ENCODE measurements around the gene ADAMTS2.

GRCh38 chr5:179203248-179203647 lies 142.0 kb downstream of the ADAMTS2 start:
- TF ChIP-seq CTCF (IDR thresholded peaks at IDR 0.05) = no peak
- TF ChIP-seq EP300 (IDR thresholded peaks at IDR 0.05; ENCODE audit: low read depth) = no peak

Measured in transverse colon (tissue), 3 donors.